ENCODE measurements around the gene PLCXD3.

- TF ChIP-seq CTCF (IDR thresholded peaks at IDR 0.05; ENCODE audit: low read depth, low read length) (no peak), MAX (IDR thresholded peaks at IDR 0.05; ENCODE audit: low read depth, low read length) (no peak), POLR2A (IDR thresholded peaks at IDR 0.05; ENCODE audit: extremely low read depth, insufficient read length) (no peak), MYC (IDR thresholded peaks at IDR 0.05; ENCODE audit: low read depth, low read length) (no peak)
Measured at GRCh38 chr5:41404757-41405156, 105.6 kb downstream of the PLCXD3 start.
